Duodenal mucosa (tissue), 2 donors: ENCODE data around the gene GRID1.

Experiments
- H3K27ac ChIP-seq: one replicate; pipeline ENCODE4 v1.7.0; 2013; ENCODE audit warnings: low read depth, low read length
- H3K27me3 ChIP-seq, 2 donors: one replicate each; pipeline ENCODE4 v1.7.0; 2013; ENCODE audit warnings: low read length in 2 of 2, control low read depth in 1 of 2; ENCODE audit not compliant: insufficient read depth in 2 of 2, control insufficient read depth in 1 of 2
- H3K36me3 ChIP-seq, 2 donors: one replicate each; pipeline ENCODE4 v1.7.0; 2013; ENCODE audit warnings: low read length in 2 of 2, control low read depth in 1 of 2; ENCODE audit not compliant: insufficient read depth in 2 of 2, control insufficient read depth in 1 of 2
- H3K4me1 ChIP-seq, 2 donors: one replicate each; pipeline ENCODE4 v1.7.0; 2013; ENCODE audit warnings: low read length in 2 of 2, control low read depth in 1 of 2; ENCODE audit not compliant: insufficient read depth in 2 of 2, control insufficient read depth in 1 of 2
- H3K4me3 ChIP-seq, 2 donors: one replicate each; pipeline ENCODE4 v1.7.0; 2013; ENCODE audit warnings: low read length in 2 of 2, low read depth in 1 of 2
- H3K9ac ChIP-seq, 2 donors: one replicate each; pipeline ENCODE4 v1.7.0; 2013; ENCODE audit warnings: low read length in 2 of 2, low read depth in 1 of 2
- H3K9me3 ChIP-seq, 2 donors: one replicate each; pipeline ENCODE4 v1.7.0; 2013; ENCODE audit warnings: low read length in 2 of 2, control low read depth in 1 of 2; ENCODE audit not compliant: control insufficient read depth in 1 of 2

GRID1 gene

DNA sequence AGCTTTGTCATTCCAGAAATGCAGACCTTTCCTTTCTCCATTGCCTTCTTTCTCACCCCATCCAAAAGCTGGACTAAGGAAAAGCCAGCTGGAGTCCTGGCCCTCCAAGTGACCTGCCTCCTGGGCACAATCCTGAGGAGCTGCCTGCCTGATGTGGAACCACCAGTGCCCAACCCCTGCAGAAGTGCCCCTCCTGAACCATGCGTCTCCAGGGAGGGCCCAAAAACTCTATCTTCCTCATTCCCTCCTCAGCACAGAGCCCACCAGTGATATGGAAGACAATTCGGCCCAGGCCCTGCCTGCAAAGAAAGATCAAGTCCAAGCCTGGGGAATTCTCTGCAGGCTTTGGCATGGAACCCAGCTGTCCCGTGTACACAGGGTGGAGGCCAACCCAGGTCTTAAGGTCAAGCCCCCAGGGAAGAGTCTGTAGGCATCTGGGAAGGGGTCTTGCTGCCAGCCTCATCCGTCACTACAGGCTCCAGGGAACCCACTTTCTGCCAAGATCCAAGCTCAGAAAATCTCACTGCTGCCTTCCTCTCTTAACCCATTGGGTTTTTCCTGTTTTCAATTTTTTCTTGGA is 3.5 kb upstream of the GRID1 start:
- no peak overlapping the region for H3K4me3 ChIP-seq
- H3K36me3 ChIP-seq: no peaks in the 10 kb centered on the region
- no peaks in the 10 kb centered on the region for H3K9me3 ChIP-seq
- peaks cover 4 to 11% of the 10 kb centered on the region in 2 donors for H3K4me1 ChIP-seq
- peaks cover 44 to 56% of the 10 kb centered on the region in 2 donors for H3K27me3 ChIP-seq
- H3K27ac ChIP-seq: no peak overlapping the region
- no peak overlapping the region for H3K9ac ChIP-seq

DNA sequence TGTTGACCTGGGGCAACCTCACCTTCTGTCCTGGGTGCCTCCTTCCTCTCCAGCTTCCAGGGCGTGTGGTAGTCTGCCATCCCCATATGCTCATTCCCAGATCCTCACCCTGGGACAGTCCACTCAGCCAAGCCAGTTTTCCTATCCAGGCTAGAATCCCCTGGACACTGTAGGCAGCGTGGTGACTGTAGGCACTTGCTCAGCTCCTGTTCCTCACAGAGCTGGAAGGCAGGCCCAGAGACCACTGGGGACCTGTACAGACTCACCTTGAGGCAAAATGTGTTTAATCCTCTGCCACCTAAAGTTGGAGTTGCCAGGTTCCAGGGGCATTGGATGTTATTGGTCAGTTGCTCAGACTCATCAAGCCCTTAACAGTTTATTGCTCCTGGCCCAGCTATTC is 2.4 kb upstream of the GRID1 start:
- Histone ChIP-seq H3K4me3 (no peak overlapping the region), H3K27ac (no peak overlapping the region), H3K9ac (no peak overlapping the region), H3K4me1 (peaks cover 4 to 11% of the 10 kb centered on the region in 2 donors), H3K27me3 (peaks cover 55 to 67% of the 10 kb centered on the region in 2 donors), H3K9me3 (no peaks in the 10 kb centered on the region), H3K36me3 (no peaks in the 10 kb centered on the region)

DNA sequence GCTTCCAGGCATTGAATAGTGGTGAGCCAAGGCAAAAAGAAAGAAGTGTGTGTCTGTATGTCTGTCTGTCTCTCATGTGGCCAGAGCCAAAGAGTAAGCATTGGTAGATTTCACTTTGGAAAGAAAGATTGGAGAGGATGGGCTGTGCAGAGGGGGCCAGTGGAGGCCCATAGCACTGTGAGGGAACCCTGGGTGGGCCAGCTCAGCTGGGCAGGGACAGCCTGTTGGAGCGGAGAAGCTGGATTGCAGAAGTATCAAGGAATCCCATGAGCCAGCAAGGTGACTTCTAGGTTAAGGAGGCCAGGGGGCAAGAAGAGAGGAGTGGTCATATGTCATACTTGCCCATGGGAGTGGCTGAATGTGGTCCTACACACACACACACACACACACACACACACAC is 1.5 kb upstream of the GRID1 start:
- Histone ChIP-seq H3K9ac (no peak overlapping the region), H3K27me3 (peaks cover 62 to 73% of the 10 kb centered on the region in 2 donors), H3K9me3 (no peaks in the 10 kb centered on the region), H3K36me3 (no peaks in the 10 kb centered on the region), H3K4me1 (peaks cover 4 to 13% of the 10 kb centered on the region in 2 donors), H3K4me3 (no peak overlapping the region), H3K27ac (no peak overlapping the region)

DNA sequence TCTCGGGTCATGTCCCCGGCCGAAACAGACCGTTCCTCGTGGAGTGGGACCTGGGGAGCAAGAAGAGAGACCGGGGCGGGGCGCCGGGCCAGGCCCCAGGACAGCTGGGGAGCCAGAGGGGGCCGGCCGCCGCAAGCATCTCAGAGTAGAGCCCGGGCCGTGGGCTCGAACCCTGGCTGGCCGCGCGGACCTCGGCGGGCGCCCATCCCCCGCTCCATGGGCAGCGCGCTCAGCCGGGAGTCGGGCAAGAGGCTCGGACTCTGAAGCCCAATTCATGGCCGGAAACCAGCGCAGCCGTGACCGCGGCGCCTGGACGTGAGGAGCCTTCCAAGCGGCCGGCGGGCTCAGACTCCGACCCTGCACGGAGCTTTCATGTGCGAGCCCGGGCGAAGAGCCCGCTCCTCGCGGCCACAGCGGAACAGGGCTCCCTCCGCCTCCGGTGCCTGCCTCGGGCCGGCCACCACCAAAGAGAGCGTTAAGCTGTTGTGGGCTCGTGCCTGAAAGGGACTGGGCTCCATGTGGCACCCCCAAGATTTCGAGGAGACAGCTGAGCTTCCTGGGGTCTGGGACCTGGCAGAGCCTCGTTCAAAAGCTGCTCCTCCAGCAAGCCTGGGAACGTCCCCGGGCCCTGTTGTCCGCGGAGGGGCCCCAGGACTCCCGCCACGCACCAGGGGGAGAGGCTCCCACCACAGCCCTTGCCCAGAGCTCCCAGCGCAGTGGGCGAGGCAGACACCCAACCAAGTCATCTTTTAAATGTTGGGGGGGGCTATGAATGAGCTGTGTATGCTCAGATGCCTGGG is 757 bp upstream of the GRID1 start:
- peaks cover 4 to 13% of the 10 kb centered on the region in 2 donors for H3K4me1 ChIP-seq
- no peaks in the 10 kb centered on the region for H3K9me3 ChIP-seq
- H3K36me3 ChIP-seq: no peaks in the 10 kb centered on the region
- no peak overlapping the region for H3K27ac ChIP-seq
- peaks cover 58 to 77% of the 10 kb centered on the region in 2 donors for H3K27me3 ChIP-seq
- H3K4me3 ChIP-seq: peak overlapping the region in 1 of 2 donors; percentile 36
- no peak overlapping the region for H3K9ac ChIP-seq

DNA sequence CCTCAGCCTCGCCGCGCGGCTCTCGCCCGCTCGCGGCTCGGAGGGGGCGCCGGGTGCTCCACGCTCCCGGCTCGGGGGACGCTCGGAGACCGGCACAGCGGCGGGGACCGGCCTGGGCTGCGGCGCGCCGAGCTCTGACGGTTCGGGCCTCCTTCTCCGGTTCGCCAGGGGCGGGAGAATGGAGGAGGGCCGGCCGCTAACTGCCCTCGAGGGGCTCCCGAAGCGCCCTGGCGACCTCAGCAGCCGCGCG is 232 bp upstream of the GRID1 start:
- Histone ChIP-seq H3K4me3 (peak overlapping the region in 1 of 2 donors; percentile 36), H3K9ac (no peak overlapping the region), H3K9me3 (no peaks in the 10 kb centered on the region), H3K36me3 (no peaks in the 10 kb centered on the region), H3K27ac (no peak overlapping the region), H3K27me3 (peaks cover 60 to 72% of the 10 kb centered on the region in 2 donors), H3K4me1 (peaks cover 4 to 13% of the 10 kb centered on the region in 2 donors)

DNA sequence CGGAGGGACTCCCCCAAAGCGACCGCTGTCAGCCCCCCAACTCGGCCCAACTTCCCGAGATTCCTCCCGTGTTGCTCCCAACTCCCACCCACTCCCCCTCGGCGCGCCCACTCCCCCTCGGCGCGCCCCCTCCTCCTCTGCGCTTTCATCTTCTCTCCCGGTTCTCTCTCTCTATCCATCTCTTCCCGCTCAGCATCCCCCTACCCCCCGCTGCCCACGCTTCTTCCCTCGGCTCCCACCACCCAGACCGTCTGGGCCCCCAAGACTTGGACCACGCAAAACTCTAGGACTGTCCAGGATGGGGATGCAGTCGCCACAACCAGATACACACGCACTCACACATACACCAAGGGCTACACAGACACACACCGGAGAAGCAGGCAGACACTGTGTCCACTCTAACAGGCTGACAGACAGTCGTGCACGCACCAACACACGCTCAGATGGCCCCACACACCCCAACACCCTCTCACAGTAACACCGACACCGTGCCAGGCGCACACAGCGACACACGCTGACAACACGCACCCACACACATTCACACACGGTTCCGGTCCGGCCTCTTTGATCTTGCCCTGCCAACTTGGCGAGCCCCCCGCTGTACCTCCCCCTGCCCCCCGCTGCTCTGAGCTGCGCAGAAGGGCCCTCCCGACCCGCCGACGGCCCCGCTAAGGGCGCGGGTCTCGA is 1.1 kb downstream of the GRID1 start:
- Histone ChIP-seq H3K36me3 (no peaks in the 10 kb centered on the region), H3K4me3 (peak overlapping the region; percentile 44 to 65), H3K27me3 (peaks cover 60 to 68% of the 10 kb centered on the region in 2 donors), H3K9me3 (no peaks in the 10 kb centered on the region), H3K27ac (no peak overlapping the region), H3K9ac (no peak overlapping the region), H3K4me1 (peaks cover 4 to 17% of the 10 kb centered on the region in 2 donors)

DNA sequence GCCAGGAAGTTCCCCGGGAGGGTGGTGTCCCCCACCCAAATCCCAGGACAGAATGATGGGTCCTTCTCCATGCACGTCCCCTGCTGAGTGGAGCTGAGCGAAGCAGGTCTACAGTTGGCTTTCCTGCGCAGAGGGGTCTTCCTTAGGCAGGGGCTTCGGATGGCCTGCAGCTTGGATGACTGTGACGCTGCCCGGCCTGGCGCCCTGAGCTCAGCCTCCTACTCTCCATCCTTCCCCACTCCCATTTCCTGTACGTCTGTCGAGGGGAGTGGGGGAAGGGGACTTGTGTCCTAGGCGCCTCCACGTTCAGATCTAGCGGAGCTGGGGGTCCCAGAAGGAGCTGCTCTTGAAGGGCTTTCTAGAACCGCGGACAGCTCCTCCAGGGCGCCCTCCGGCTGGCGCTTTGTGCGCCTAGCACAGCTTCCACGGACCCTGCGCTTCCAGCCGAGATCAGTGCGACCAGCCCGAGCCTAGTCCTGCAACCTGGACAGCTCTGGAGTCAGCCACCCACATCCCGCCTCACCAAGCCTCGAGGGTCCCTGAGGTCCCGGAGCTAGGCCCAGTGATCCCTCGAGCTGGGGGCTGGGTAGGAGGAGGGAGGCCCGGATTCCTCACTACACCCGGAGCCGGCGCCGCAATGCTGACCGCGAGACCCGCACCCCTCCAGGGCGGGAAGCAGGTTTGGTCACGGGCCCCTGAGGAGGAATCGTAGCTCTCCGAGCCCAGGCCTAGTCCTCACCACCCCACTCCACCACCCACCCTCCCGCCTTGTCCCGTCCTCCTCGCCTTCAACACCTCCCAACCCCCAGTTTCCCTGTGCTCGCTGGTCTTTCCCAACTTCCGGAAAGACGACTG is 1.9 kb downstream of the GRID1 start:
- H3K4me3 ChIP-seq: peak overlapping the region in 1 of 2 donors; percentile 44
- H3K4me1 ChIP-seq: peaks cover 4 to 17% of the 10 kb centered on the region in 2 donors
- H3K9ac ChIP-seq: no peak overlapping the region

DNA sequence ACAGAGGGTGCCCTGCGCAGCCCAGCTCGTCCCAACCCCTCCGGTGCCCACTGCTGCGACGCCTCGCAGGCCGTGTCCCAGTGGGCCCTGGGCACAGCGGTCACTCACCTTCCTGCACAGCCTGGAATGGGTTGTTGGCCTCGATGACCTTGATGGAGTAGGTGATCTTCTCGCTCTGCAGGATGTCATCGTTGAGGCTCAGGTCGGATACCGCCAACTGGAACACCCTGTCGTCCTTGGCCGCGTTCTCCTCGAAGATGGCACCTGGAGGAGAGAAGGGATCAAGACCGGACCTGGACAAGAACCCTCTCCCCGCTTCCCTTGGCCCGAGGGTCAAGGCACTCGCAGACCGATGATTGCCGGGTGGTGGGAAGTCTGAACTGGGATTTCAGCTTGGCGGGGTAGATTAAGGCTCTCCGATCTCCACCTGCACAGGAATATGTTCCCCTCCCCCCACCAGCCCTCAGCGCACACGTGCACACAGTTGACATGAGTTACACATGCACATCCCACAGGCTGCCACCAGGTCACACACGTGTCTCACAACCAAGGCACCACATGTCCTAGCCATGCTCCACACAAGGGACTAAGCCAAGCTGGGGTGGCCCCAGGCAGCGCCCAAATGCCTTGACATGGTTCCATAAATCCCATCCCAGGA is 2.6 kb downstream of the GRID1 start:
- Histone ChIP-seq H3K9me3 (no peaks in the 10 kb centered on the region), H3K4me1 (peaks cover 4 to 17% of the 10 kb centered on the region in 2 donors), H3K27me3 (peaks cover 53% of the 10 kb centered on the region in 2 donors), H3K27ac (no peak overlapping the region), H3K36me3 (no peaks in the 10 kb centered on the region), H3K4me3 (no peak overlapping the region), H3K9ac (no peak overlapping the region)

More for the DNA sequence above, 1.9 kb downstream of the GRID1 start:
- no peaks in the 10 kb centered on the region for H3K36me3 ChIP-seq
- peaks cover 60 to 61% of the 10 kb centered on the region in 2 donors for H3K27me3 ChIP-seq
- no peaks in the 10 kb centered on the region for H3K9me3 ChIP-seq
- H3K27ac ChIP-seq: no peak overlapping the region

DNA sequence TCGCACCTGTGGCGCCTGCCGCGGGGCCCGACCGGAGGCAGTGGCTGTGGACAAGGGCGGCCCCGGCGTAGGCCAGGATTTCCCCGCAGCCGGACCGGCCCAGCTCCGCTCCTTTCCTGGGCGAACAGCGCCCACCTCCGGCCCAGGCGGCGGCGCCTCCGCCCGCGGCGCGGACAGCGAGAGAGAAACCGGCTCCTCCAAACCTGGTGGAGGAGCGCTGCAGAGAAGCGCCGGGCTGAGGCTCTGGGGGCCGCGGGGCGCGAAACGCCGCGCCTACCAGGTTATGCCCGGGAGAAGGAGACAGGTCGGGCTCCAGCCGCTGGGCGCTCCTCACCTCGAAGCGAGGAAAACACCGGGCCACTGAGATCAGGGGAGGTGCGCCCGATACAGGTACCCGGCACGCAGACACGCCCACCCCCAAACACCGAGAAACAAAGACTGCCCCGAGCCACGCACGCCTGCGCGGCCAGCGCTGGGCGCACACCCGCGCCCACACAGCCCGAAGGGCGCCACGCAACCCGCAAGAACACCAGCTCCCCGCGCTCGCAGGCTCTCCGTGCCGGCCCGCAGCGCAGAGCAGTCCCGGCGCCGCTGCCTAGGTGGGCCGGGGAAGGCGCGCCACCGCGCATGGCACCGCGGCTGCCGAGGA is 3.3 kb downstream of the GRID1 start:
- no peak overlapping the region for H3K27ac ChIP-seq
- H3K4me1 ChIP-seq: peaks cover 4 to 17% of the 10 kb centered on the region in 2 donors
- no peaks in the 10 kb centered on the region for H3K36me3 ChIP-seq
- H3K9ac ChIP-seq: no peak overlapping the region
- H3K9me3 ChIP-seq: no peaks in the 10 kb centered on the region
- peaks cover 46 to 47% of the 10 kb centered on the region in 2 donors for H3K27me3 ChIP-seq
- peak overlapping the region in 1 of 2 donors; percentile 8 for H3K4me3 ChIP-seq
